HG02938 (cell line): Measurements from ENCODE around the gene KBTBD7.
"Not testable (repeated sequence)": the region's sequence is repeated elsewhere in the genome, so short reads cannot be mapped to it uniquely, and the experiment has no call there.

Source experiments
- ATAC-seq: cut with Tn5 transposase; IDR thresholded peaks from one replicate; pipeline ENCODE4 v1.9.1; 2021; ENCODE audit warnings: mild to moderate bottlenecking, moderate library complexity; ENCODE audit not compliant: unreplicated experiment

KBTBD7 gene

DNA sequence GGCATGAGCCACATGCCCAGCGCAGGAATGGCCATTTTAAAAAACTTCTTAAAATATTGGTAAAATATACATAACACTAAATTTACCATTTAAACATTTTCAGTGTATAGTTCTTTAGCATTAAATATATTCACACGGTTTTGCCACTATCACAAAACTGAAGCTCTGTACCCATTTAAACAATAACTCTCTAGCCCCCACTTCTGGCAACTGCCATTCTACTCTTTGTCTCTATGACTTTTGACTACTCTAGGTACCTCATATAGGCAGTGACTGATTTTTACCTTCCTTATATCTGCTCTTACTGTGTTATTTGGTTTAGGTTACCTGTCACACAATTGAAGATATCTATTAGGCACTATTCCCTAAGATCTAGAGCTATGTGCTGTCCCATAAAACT is 2.3 kb upstream of the KBTBD7 start:
- no peak for ATAC-seq

DNA sequence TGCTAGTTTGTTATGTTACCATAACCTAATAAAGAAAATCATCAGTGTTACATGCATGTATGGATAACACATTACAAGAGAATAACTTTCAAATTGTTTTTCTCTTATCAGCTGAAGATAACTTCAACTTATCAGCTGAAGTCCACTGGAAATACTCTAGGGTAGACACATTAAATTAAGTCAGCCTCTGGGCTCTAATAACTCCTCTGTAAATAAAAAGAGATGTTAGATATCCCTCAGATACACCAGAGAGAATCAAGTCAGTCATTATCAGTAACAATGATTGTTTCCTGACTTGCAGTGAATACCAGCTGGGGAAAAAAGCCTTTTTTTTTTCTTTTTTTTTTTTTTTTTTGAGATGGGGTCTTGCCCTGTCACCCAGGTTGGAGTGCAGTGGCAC is 1.6 kb upstream of the KBTBD7 start:
- ATAC-seq: no peak

DNA sequence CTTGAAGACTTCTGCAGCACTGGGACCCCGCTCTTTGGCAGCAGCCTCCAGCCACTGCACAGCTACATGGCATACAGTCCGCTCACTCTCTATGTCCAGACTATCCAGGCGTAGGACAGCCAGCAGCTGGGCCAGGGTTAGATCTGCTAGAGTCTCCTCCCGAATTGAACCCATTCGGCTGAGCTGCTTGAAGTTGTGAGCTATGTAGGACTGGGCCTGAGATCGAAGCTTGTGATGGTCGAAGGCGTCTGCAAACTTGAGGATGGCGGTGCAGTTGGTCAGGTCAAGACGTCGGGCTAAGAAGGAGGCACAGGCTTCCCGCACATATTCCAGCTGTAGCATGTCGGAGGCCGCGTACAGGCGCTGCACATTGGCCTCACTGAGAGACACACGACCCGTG is 900 bp downstream of the KBTBD7 start:
- no peak for ATAC-seq

GRCh38 chr13:41188584-41188983 is 5.8 kb downstream of the KBTBD7 start:
- no peak for ATAC-seq

DNA sequence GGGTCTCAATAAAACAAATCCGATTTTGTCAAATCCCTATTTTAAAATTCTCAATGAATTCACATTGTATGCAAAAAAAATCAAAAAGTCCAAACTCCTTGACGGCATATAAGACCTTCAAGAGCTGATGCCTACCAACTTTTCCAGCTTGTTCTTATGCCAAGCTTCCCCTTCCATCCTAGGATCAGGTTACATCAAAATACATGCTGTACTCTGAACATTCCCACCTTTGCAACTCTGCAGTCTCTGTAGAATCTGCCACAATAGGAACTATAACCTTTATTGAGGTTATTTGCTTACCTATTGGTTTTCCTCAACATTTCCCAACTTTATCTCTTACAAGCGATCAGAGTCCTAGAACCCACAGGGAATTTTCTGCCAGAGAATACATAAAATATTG is 7.9 kb downstream of the KBTBD7 start:
- no peak for ATAC-seq

- ATAC-seq: no peak
Measured at GRCh38 chr13:41182231-41182630, 12.1 kb downstream of the KBTBD7 start.

DNA sequence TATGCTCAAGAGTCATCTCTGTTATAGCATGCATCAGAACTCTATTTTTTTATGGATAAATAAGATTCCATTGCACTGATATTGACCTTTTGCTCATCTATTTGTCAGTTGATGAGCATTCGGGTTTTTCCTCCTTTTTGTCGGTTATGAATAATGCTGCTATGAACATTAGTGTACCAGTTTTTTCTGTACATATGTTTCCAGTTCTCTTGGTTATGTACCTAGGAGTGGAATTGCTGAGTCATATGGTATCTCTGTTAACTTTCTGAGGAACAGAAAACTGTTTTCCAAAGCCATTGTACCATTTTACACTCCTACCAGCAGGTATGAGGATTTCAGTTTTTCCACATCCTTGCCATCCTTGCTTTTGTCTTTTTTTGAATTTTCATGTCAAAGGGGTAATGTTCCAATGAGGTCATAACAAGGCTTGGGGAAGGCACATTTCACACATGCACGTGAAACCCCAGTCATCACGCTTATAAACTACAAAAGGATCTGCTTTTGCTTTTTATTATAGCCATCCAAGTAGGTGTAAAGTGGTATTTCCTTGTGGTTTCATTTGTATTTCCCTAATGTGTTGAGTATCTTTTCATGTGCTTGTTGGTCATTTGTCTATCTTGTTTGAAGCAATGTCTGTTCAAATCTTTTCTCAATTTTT is 14.6 kb downstream of the KBTBD7 start:
- no peak for ATAC-seq

DNA sequence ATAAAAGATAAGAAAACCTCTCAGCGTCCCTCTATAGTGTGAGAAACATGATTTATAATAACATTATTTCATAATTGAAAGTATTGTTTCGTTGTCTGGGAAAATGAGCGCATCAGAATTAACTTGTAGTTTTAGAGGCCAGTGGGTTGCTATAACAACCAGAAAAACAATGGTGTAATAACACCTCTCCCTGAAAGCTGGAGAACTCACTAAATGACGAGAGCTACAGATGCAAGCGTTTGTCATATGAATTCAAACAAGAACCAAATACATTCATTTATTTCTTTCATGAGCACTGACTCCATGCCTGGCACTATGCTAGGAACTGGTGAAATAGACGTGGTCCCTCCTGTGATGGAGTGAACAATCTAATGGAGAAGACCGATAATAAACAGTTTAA is 16.3 kb downstream of the KBTBD7 start:
- ATAC-seq: no peak

DNA sequence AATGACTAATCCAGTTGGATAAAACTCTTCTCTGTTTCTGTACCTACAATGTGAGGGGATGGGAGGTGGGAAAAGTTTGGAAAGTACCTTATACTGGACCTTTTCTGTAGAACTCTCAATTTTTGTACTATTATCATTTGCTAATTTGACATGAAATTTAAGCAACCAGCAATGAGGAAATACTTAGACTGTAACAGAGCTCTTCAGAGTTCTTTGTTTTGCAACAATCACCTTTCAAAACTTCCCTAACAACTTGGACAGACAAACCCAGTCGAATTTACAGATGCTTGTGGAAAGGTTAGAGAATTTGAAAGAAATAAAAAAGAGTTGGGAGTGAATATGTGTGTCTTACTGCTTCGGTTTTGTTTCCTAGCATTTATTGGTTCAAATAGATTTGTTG is 16.8 kb downstream of the KBTBD7 start:
- no peak for ATAC-seq

GRCh38 chr13:41175576-41175975 is 18.8 kb downstream of the KBTBD7 start:
- not testable (repeated sequence) for ATAC-seq

DNA sequence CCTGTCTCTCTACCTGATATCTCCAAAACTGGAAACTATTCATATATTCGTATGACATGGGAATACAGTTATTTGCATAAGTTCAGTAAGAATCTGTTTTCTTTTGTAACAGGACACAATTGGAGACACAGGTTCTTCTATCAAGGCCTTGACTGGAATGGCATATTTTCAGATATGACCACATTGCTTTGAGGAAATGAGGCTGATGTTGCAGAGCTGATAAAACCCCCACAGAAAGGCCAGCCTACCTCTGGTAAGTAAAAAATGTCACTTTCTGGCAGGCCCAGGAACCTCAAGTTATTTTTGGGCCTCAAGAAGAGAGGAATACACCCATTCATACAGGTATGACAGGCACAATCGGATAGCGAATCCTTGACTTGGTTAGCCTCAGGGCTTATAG is 32.2 kb downstream of the KBTBD7 start:
- no peak for ATAC-seq

DNA sequence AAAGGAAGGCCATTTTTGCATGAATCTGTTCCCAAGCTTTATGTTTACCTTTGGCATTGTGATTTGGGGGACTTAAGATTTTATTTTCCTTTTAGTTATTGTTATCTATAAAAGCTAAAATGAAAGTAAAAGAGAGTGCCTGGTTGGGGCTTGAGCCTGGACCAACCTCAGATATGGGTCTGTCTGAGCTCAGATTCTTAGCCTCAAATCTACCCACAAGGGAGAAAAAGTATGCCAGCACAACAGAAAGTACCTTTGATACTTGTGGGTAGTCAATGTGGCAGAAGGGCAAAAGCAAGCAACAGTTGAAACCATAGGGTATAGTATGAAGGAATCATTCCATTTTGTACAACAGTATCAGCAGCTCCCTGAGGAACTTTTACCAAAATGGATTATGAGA is 35.2 kb downstream of the KBTBD7 start:
- ATAC-seq: no peak

- ATAC-seq: no peak
Measured at GRCh38 chr13:41157048-41157717, 37.2 kb downstream of the KBTBD7 start.

- ATAC-seq: no peak
Measured at GRCh38 chr13:41156620-41157019, 37.7 kb downstream of the KBTBD7 start.

DNA sequence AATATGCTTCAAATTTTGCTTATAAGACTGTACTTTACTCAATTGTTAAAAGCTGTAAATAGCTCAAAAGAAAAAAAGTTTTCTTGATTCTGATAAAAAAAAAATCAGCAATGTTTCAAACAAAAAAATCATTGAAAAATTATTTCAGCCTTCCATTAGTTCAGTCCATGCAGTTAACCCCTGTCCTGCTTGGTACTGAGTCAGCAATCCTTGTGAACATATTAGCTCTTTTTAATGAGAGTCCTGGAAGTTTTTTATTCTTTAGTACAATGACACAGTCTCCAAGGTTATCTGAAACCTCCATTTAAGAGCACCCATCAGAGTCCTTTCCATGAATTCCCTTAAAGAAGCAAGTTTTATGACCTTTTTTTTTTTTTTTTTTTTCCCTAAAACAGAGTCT is 40.3 kb downstream of the KBTBD7 start:
- ATAC-seq: no peak

DNA sequence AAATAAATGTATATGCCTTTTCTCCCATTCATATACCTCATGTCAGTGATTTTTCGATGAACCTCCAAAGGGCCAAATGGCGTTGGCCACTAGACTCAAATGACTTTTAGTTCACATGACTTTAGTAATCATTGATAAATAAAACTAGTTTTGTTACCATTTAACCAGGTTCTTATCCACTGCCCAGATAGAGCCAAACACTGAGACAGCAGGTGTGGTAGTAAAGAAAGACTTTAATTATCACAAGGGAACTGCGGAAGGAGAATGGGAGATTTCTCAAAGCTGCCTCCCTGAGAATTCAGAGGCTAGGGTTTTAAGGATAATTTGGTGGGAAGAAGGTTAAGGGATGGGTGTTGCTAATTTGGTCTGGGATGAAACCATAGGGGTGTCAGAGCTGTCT is 42.4 kb downstream of the KBTBD7 start:
- no peak for ATAC-seq

GRCh38 chr13:41150058-41150457 is 44.3 kb downstream of the KBTBD7 start:
- ATAC-seq: no peak

DNA sequence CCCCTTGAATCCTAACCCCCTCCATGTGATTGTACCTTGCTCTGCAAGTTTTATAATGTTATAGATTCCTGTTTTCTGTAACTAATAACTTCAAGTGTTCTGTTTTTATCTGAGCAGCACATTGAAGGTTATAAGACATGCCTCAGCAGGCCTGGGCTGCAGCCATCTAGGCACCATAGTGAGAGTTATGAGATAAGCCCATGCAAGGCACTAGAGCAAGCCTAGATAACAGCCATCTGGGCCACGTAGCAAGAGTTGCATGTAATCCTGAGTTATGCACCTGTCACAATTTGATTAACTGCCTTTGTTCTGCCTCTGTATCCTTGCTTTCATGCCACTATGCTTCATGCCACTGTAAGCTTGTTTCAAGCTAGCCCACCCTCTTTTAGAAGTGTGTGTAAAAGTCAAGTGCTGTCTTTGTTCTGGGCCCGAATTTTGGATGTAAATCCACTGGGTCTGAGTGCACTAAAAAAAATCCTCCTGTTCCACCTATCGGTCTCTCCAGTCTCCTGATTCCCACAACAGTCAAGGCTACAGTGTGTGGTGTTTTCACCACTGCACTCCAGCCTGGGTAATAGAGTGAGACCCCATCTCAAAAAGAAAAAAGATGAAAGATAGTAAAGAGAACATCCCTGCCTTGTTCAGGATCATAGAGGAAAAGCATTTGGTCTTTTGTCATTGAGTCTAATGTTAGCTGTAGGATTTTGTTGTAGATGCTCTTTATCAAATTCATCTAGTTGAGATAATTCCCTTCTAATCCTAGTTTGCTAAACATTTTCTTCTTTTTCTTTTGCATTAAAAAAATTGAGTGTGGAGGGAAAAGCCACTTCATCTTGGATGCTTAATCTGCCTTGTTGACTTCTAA is 45.7 kb downstream of the KBTBD7 start:
- ATAC-seq: no peak

- ATAC-seq: no peak
Measured at GRCh38 chr13:41145136-41145908, 49.0 kb downstream of the KBTBD7 start.

DNA sequence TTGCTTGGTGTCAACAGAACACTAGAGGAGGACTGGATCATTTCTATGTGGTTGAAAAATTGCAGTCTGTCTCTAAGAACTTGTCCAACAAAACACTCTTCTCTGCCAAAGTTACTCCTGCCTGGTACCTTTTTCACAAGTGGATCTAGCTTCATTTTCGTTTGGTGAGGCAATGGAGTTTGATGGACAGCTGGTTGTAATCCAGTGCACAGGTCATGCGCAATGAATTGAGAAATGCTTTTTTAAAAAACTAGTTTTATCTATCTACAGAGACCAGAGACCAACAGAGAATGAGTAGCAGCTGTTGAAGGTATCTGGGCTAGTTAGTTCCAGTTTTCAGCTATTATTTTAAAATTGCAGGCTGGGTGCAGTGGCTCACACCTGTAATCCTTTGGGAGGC is 49.8 kb downstream of the KBTBD7 start:
- no peak for ATAC-seq
